HG03095 (cell line): ENCODE measurements around the gene SIAH2.
"Not testable (repeated sequence)": the region's sequence is repeated elsewhere in the genome, so short reads cannot be mapped to it uniquely, and the experiment has no call there.

Source experiments
- ATAC-seq: cut with Tn5 transposase; IDR thresholded peaks from one replicate; pipeline ENCODE4 v1.9.1; 2021; ENCODE audit warnings: moderate library complexity; ENCODE audit not compliant: unreplicated experiment

The SIAH2 gene, protein sequence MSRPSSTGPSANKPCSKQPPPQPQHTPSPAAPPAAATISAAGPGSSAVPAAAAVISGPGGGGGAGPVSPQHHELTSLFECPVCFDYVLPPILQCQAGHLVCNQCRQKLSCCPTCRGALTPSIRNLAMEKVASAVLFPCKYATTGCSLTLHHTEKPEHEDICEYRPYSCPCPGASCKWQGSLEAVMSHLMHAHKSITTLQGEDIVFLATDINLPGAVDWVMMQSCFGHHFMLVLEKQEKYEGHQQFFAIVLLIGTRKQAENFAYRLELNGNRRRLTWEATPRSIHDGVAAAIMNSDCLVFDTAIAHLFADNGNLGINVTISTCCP

DNA sequence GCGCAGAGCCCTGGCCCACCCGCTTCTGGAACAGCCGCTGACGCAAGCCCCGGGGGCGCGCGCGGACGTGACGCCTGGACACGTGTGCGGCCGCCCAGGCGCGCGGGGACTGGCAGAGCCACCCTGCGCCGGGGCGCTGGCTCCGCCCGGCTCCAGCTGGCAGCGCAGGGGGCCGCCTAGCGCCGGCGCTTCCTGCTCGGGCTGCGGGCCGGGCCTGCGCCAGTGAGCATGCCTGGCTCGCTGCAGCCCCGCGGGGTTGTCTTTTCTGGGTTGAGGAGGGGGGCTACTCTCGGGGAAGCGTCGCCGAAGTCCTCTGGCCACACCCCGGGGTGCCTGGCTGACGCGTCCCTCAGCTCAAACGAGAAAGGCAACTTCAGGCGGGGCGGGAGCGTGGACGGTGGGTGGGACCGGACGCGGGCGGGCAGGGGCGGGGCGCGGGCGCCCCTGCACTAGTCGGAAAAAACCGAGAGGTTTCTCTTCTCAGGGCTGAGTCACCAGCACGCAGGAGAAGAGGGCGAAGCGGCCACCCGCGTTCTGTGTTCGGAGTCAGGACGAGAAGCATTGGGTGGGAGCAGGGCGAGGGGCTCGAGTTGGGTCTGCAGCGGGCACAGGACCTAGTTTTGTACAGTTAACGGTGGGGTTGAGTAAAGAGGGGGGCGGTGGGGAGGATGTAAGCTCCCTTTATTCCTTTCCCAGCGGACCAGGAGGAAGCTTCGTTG lies at the start of gene SIAH2:
Gene SIAH2 (minus strand): TSS at position 48 of the 719 bp plus-strand sequence. CDS start 320 bp downstream, outside the sequence.
- peak; percentile 48 for ATAC-seq

- no peak for ATAC-seq
Measured at GRCh38 chr3:150811984-150812383, 49.0 kb upstream of the SIAH2 start.

DNA sequence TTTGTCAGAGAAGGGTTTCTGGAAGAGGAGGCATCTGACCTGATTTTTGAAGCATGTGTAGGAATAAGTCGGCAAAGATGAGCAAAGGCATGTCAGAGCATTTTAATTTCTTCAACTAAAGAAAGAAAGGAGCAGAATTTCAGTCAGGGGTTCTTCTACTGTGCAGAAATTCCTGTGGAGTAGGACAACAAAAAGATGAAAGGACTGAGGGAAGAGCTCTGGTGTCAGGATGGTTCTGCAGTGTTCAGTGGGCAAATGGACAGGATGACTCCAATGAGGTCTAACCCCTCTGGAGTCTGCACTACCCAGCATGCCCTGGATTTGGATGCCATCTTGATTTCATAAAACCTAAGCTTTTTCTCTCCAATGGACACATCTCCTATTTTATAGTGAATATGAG lies 47.7 kb upstream of the SIAH2 start:
- no peak for ATAC-seq

- no peak for ATAC-seq
Measured at GRCh38 chr3:150806185-150806835, 43.3 kb upstream of the SIAH2 start.

- ATAC-seq = no peak
Measured at GRCh38 chr3:150805354-150805753, 42.4 kb upstream of the SIAH2 start.

- no peak for ATAC-seq
Measured at GRCh38 chr3:150803440-150803985, 40.5 kb upstream of the SIAH2 start.

DNA sequence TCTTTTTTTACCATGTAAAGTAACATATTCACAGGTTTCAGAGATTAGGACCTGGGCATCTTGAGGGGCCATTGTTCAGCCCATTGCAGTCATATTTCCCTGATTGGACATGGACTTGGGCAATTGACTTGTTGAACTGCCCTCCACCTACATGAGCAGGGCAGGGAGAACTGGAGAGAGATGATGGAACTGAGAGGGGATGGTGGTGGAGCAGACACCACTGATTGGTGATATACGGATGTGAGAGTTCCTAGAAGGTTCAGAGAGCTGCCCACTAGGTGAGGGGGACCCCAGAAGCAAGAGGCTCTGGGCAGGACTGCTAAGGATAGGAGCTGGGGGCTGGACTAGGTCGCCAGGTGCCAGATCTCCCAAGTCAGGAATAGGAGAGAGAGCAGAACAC lies 37.8 kb upstream of the SIAH2 start:
- ATAC-seq = no peak

DNA sequence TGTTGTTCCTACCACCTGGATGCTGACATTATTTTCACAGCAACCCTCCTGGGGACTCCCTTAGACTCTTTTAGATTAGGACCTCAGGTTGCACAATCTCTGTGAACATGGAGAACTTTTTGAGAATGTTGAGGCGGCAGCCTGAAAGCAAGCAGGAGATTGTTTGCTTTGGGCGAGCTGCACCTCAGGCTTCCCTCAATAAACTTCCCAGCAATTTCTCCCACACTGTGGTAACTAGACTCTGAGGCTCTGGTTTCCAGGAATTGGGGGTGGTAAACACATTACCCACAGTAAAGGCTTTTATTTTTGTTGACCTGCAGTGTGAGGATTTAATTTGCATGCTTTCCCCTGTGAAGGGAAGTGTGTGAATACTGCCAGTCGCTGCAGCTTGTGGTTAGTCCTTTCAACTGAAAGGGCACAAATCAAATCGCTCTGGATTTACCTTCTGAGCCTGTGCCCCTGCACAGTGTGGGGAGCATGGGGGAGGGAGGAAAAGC lies 35.2 kb upstream of the SIAH2 start:
- ATAC-seq = no peak

DNA sequence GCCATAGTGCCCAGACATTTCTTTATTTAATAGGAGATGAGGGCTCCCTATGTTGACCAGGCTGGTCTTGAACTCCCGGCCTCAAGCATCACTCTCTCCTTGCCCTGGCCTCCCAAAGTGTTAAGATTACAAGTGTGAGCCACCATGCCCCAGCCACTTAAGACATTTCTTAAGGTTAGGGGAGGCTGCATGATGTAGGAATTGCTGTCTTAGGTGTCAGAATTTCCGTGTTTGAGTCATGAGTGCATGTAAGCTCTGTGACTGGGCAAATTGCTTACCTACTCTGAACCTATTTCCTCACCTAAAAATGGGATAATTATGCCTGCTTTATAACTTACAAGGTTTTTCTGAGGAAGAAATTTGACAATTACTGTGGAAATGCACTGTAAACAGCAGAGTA lies 34.2 kb upstream of the SIAH2 start:
- no peak for ATAC-seq

GRCh38 chr3:150796527-150796926 lies 33.6 kb upstream of the SIAH2 start:
- ATAC-seq = not testable (repeated sequence)

- no peak for ATAC-seq
Measured at GRCh38 chr3:150793641-150794040, 30.7 kb upstream of the SIAH2 start.

GRCh38 chr3:150790629-150791028 lies 27.7 kb upstream of the SIAH2 start:
- ATAC-seq = no peak

GRCh38 chr3:150789451-150789850 lies 26.5 kb upstream of the SIAH2 start:
- no peak for ATAC-seq

DNA sequence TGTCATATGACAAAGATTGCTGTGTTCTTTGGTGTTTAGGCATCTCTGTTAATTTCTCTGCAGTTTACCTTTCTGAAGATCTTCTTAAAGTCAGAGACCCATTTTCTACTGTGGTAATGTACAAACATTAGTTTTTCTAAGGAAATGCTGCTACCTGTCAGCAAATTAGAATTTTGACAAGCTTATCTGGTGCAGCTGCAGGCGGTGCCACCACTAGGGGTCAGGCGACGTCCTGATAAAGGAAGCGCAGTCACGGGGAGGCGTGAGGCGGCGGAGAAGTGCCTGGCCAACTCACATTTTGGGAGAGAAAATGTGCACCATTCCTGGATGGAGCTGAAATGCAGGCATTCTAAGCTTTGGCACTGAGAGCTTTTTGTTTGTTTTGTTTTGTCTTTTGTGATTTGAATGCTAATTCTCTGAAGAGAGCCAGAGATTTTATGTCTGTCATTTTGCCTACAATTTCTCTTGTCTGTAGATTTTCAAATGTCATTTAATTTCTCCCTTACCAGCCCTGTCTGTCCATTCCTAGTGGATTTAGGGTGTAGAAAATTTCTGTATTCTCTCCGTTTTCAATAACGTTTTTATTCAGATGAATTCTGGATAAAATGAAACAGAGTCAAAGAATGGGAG lies 24.9 kb upstream of the SIAH2 start:
- ATAC-seq = no peak

DNA sequence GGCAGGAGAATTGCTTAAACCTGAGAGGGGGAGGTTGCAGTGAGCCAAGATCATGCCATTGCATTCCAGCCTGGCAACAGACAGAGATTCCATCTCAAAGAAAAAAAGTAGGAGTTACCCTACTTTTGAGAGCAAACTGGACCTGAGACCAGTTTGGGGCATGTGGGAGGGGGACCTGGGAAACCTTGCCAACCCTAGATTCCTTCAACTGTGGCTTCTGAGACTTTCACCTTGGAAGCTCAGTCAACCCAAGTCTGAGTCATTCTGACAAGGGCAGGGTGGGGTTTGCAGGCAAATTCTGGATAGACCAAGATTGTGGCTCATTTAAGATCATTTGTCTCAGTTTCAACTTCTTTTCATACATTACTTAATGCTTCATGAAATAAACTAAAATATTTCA lies 23.8 kb upstream of the SIAH2 start:
- ATAC-seq = no peak

GRCh38 chr3:150784747-150785125 lies 21.8 kb upstream of the SIAH2 start:
- ATAC-seq = no peak

GRCh38 chr3:150783920-150784746 lies 21.2 kb upstream of the SIAH2 start:
- ATAC-seq = peak; percentile 48

- ATAC-seq = no peak
Measured at GRCh38 chr3:150783316-150783715, 20.3 kb upstream of the SIAH2 start.

GRCh38 chr3:150779402-150779858 lies 16.5 kb upstream of the SIAH2 start:
- ATAC-seq = no peak

- ATAC-seq = no peak
Measured at GRCh38 chr3:150778793-150779401, 15.9 kb upstream of the SIAH2 start.
